Activated T-helper 1 cell treated with anti-CD3 and anti-CD28 coated beads, Interleukin-2, amount 50 U/mL, for 16 hours (primary cell): ENCODE results near the gene BRD9.
"Not testable (repeated sequence)": the region's sequence is repeated elsewhere in the genome, so short reads cannot be mapped to it uniquely, and the experiment has no call there.

Experiments used
- DNase-seq, 2 donors: peaks; one replicate each; pipeline ENCODE4 v3.0.0-alpha.2; 2020; ENCODE audit warnings: low read depth in 1 of 2, low spot score in 1 of 2

BRD9 gene

GRCh38 chr5:860506-861150 is 32.0 kb downstream of the BRD9 start:
- DNase-seq = no peak

GRCh38 chr5:859798-860296 is 32.8 kb downstream of the BRD9 start:
- DNase-seq = no peak

- no peak for DNase-seq
Observed at GRCh38 chr5:859391-859790, 33.2 kb downstream of the BRD9 start.

- DNase-seq = no peak
Observed at GRCh38 chr5:858726-859125, 33.9 kb downstream of the BRD9 start.

GRCh38 chr5:856531-857425 is 35.8 kb downstream of the BRD9 start:
- DNase-seq = no peak

GRCh38 chr5:855771-856530 is 36.6 kb downstream of the BRD9 start:
- DNase-seq = no peak

GRCh38 chr5:854966-855743 is 37.4 kb downstream of the BRD9 start:
- DNase-seq = no peak

GRCh38 chr5:854217-854616 is 38.4 kb downstream of the BRD9 start:
- DNase-seq = no peak

GRCh38 chr5:853416-854090 is 39.0 kb downstream of the BRD9 start:
- not testable (repeated sequence) for DNase-seq

- no peak for DNase-seq
Observed at GRCh38 chr5:852431-853401, 39.9 kb downstream of the BRD9 start.

- DNase-seq = no peak
Observed at GRCh38 chr5:852018-852417, 40.6 kb downstream of the BRD9 start.

GRCh38 chr5:851553-851952 is 41.0 kb downstream of the BRD9 start:
- no peak for DNase-seq

- no peak for DNase-seq
Observed at GRCh38 chr5:851076-851475, 41.5 kb downstream of the BRD9 start.

GRCh38 chr5:850511-851006 is 42.0 kb downstream of the BRD9 start, which contains the start of gene ZDHHC11:
Gene ZDHHC11 (minus strand): TSS chr5:850986. CDS start chr5:850602, 384 bp downstream.
- no peak for DNase-seq

- DNase-seq = no peak
Observed at GRCh38 chr5:849651-850301, 42.8 kb downstream of the BRD9 start.

GRCh38 chr5:848671-849111 is 43.9 kb downstream of the BRD9 start:
- no peak for DNase-seq

GRCh38 chr5:847736-848135 is 44.9 kb downstream of the BRD9 start:
- not testable (repeated sequence) for DNase-seq

GRCh38 chr5:847212-847611 is 45.4 kb downstream of the BRD9 start:
- DNase-seq = not testable (repeated sequence)
